Activated CD4-positive, alpha-beta T cell treated with anti-CD3 and anti-CD28 coated beads, Interleukin-2, amount 50 U/mL, for 1 hour (primary cell): ENCODE measurements around the gene PDHB.

ENCODE experiments used
- DNase-seq: peaks from one replicate; pipeline ENCODE4 v3.0.0-alpha.2; 2020

The PDHB gene

GRCh38 chr3:58434990-58435389 is 1.4 kb upstream of the PDHB start:
- no peak for DNase-seq

GRCh38 chr3:58434511-58434910 is 879 bp upstream of the PDHB start:
- DNase-seq = no peak

- DNase-seq = no peak
Measured at GRCh38 chr3:58434168-58434504, 504 bp upstream of the PDHB start.

GRCh38 chr3:58432905-58433304 is 727 bp downstream of the PDHB start:
- DNase-seq = no peak

- no peak for DNase-seq
Measured at GRCh38 chr3:58429657-58430056, 4.0 kb downstream of the PDHB start.

- DNase-seq = no peak
Measured at GRCh38 chr3:58427661-58428361, 5.8 kb downstream of the PDHB start.

- no peak for DNase-seq
Measured at GRCh38 chr3:58425782-58426181, 7.8 kb downstream of the PDHB start.

GRCh38 chr3:58424613-58425012 is 9.0 kb downstream of the PDHB start:
- DNase-seq = no peak

- no peak for DNase-seq
Measured at GRCh38 chr3:58422756-58423325, 10.8 kb downstream of the PDHB start.

- DNase-seq = no peak
Measured at GRCh38 chr3:58421004-58421403, 12.6 kb downstream of the PDHB start.

- no peak for DNase-seq
Measured at GRCh38 chr3:58419780-58420507, 13.7 kb downstream of the PDHB start.

- DNase-seq = no peak
Measured at GRCh38 chr3:58418227-58418626, 15.4 kb downstream of the PDHB start.

- no peak for DNase-seq
Measured at GRCh38 chr3:58417075-58417474, 16.6 kb downstream of the PDHB start.

- no peak for DNase-seq
Measured at GRCh38 chr3:58416191-58416590, 17.4 kb downstream of the PDHB start.

GRCh38 chr3:58414538-58415197 is 19.0 kb downstream of the PDHB start:
- peak; percentile 36 for DNase-seq

- no peak for DNase-seq
Measured at GRCh38 chr3:58411851-58412830, 21.5 kb downstream of the PDHB start.

GRCh38 chr3:58411036-58411435 is 22.6 kb downstream of the PDHB start:
- no peak for DNase-seq

GRCh38 chr3:58409663-58410062 is 24.0 kb downstream of the PDHB start:
- no peak for DNase-seq

- DNase-seq = no peak
Measured at GRCh38 chr3:58408906-58409305, 24.7 kb downstream of the PDHB start.

GRCh38 chr3:58404396-58404795 is 29.2 kb downstream of the PDHB start:
- DNase-seq = no peak

- no peak for DNase-seq
Measured at GRCh38 chr3:58403513-58404109, 30.0 kb downstream of the PDHB start.

GRCh38 chr3:58398669-58399333 is 34.8 kb downstream of the PDHB start:
- no peak for DNase-seq
